Frontal cortex (tissue), 1 donor: ENCODE results near the gene NPC1L1. TPM values are rescaled to one million over a fixed set of nuclear protein-coding genes. Genes with fewer than 3 reads are reported as not detected.

Source experiments
- small RNA-seq: library from RNA; depleted of rRNA; stranded (forward); fragments of <200 nt; gene quantifications from one replicate; pipeline ENCODE3, GENCODE V24; 2014
- total RNA-seq: library from RNA; depleted of rRNA; stranded (reverse); fragments of >200 nt; gene quantifications from one replicate; pipeline ENCODE4 v1.2.3, GENCODE V29; 2014

Gene NPC1L1
- total RNA-seq, 1 donor from 2014 or later = not detected

Small RNA genes lying within 50 kb of the gene (small RNA-seq; reads per million reads assigned to genes)
- not detected for gene RNU6-1097P

Other genes with a start within 250 kb of the NPC1L1 start
- 99.5 TPM for gene CAMK2B, start 215.7 kb downstream of the NPC1L1 start, total RNA-seq
- 110 TPM for gene NUDCD3, start 50.7 kb downstream of the NPC1L1 start, total RNA-seq
- 39.5 TPM for gene DDX56, start 32.6 kb upstream of the NPC1L1 start, total RNA-seq
- 73.4 TPM for gene TMED4, start 40.9 kb upstream of the NPC1L1 start, total RNA-seq
- gene OGDH, start 65.3 kb upstream of the NPC1L1 start, total RNA-seq = 35.1 TPM
- 9.8 TPM for gene ZMIZ2, start 207.5 kb upstream of the NPC1L1 start, total RNA-seq